Stomach (tissue), 4 donors: ENCODE results near the gene GPI.

ENCODE experiments used
- EP300 ChIP-seq: sonication (generic); formaldehyde crosslinking; IDR thresholded peaks from one replicate; pipeline ENCODE4 v1.6.1; 2017; ENCODE audit warnings: antibody characterized with exemption
- POLR2A ChIP-seq, 4 donors: fragments of 450-650 bp; IDR thresholded peaks; one replicate each; pipeline ENCODE4 v1.6.1; 2016; ENCODE audit warnings: antibody characterized with exemption in 4 of 4, control low read depth in 2 of 4, mild to moderate bottlenecking in 1 of 4, moderate library complexity in 1 of 4
- POLR2AphosphoS5 ChIP-seq, 3 donors: sonication (generic); formaldehyde crosslinking; IDR thresholded peaks; one replicate each; pipeline ENCODE4 v1.6.1; 2016; ENCODE audit warnings: antibody characterized with exemption in 3 of 3
- TF ChIP-seq, protein P1 (sequence below), 7 experiments: fragments of 450-650 bp in 4 of 7; fragments of 200-600 bp in 3 of 7; sonication (generic) in 3 of 7; IDR thresholded peaks; one replicate each; pipeline ENCODE4 v1.5.1; 2016 to 2019; ENCODE audit warnings: antibody characterized with exemption in 7 of 7, control low read depth in 2 of 7, mild to moderate bottlenecking in 1 of 7

DNA sequence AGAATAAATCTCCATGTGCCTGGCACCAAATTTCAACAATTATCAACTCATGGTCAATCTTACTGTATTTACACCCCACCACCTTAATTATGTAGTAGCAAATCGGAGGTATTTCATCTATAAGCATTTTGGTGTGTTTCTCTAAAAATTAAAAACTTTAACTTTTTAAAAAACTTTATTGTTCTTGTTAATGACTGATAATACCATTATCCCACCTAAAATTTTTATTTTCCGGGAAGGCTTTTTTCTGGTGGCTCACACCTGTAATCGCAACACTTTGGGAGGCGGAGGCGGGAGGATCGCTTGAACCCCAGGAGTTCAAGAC, 38.8 kb downstream of the GPI start:
- TF ChIP-seq EP300: no peak
- TF ChIP-seq, protein P1, sequence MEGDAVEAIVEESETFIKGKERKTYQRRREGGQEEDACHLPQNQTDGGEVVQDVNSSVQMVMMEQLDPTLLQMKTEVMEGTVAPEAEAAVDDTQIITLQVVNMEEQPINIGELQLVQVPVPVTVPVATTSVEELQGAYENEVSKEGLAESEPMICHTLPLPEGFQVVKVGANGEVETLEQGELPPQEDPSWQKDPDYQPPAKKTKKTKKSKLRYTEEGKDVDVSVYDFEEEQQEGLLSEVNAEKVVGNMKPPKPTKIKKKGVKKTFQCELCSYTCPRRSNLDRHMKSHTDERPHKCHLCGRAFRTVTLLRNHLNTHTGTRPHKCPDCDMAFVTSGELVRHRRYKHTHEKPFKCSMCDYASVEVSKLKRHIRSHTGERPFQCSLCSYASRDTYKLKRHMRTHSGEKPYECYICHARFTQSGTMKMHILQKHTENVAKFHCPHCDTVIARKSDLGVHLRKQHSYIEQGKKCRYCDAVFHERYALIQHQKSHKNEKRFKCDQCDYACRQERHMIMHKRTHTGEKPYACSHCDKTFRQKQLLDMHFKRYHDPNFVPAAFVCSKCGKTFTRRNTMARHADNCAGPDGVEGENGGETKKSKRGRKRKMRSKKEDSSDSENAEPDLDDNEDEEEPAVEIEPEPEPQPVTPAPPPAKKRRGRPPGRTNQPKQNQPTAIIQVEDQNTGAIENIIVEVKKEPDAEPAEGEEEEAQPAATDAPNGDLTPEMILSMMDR (IDR thresholded peaks at IDR 0.05): no peak
- no peak for TF ChIP-seq POLR2A (IDR thresholded peaks at IDR 0.05)
- no peak for TF ChIP-seq POLR2AphosphoS5 (IDR thresholded peaks at IDR 0.05)
